K562 (cell line): ENCODE measurements around the gene FAR1. TPM values are rescaled to one million over a fixed set of nuclear protein-coding genes. Genes with fewer than 3 reads are reported as not detected.
A peak's percentile ranks its signal among the peaks of the same experiment; 100 is the strongest.

Source experiments
- ATAC-seq: fragments of 200-7000 bp; cut with Tn5 transposase; 3 replicates; pipeline ENCODE4 v1.9.1; 2020; ENCODE audit warnings: moderate library complexity
- BruUV-seq: library from RNA; stranded (reverse); fragments of 400-500 nt; replicated peaks from 2 replicates; lab custom pipeline; 2021; lab: Mats Ljungman, UMichigan
- CTCF ChIA-PET: fragments of 300-600 bp; formaldehyde crosslinking; extraction: SDS; loops from one replicate; lab custom pipeline; 2021; ENCODE audit warnings: low intra/inter-chr PET ratio; lab: Yijun Ruan, JAX
- POLR2A ChIA-PET: fragments of 300-600, 350-650 bp; sonication (Branson Sonifier 250); formaldehyde crosslinking; extraction: SDS; loops from one replicate; lab custom pipeline; 2021; ENCODE audit warnings: antibody characterized with exemption, inconsistent platforms; lab: Yijun Ruan, JAX
- DNase-seq, 4 experiments: peaks; one replicate each; pipeline versions ENCODE4 v3.0.0 to v3.0.0-alpha.2; 2011 to 2018; ENCODE audit warnings: low spot score in 3 of 4, mixed read lengths in 3 of 4; ENCODE audit errors: extremely low read depth in 1 of 4
- FAIRE-seq: peaks from 2 replicates; lab custom pipeline; 2011; peaks lifted over from hg19 to GRCh38; lab: Jason Lieb, UNC
- H2AFZ ChIP-seq: 2 replicates; pipeline ENCODE4 v1.6.0; 2011; ENCODE audit warnings: low read depth, low read length, control low read depth, inconsistent platforms
- H3K27ac ChIP-seq: fragments of 200-600 bp; 3 replicates; pipeline ENCODE4 v1.8.0; 2011; ENCODE audit warnings: low read depth, mild to moderate bottlenecking, control low read depth, inconsistent platforms, low read length, moderate library complexity, mixed read lengths; ENCODE audit errors: extremely low read depth
- H3K27me3 ChIP-seq, 2 experiments: fragments of 300-600 bp in 1 of 2; 2 replicates in 1 of 2; 3 replicates in 1 of 2; pipeline versions ENCODE4 v1.6.0 to v1.8.0; 2011; ENCODE audit warnings: inconsistent platforms in 2 of 2, low read length in 2 of 2, mild to moderate bottlenecking in 1 of 2, mixed read lengths in 1 of 2, moderate library complexity in 1 of 2; ENCODE audit not compliant: control insufficient read depth in 2 of 2, insufficient read depth in 2 of 2
- H3K36me3 ChIP-seq: fragments of 300-600 bp; 3 replicates; pipeline ENCODE4 v1.8.0; 2011; ENCODE audit warnings: mild to moderate bottlenecking, low read length, inconsistent platforms; ENCODE audit not compliant: control insufficient read depth, insufficient read depth
- H3K4me1 ChIP-seq, 2 experiments: fragments of 200-600 bp in 1 of 2; replicated peaks in 1 of 2; 2 replicates in 1 of 2; 3 replicates in 1 of 2; pipeline versions ENCODE4 v1.5.1 to v1.8.0; 2011; ENCODE audit warnings: inconsistent platforms in 2 of 2, low read length in 2 of 2, mild to moderate bottlenecking in 1 of 2, mixed read lengths in 1 of 2, moderate library complexity in 1 of 2; ENCODE audit not compliant: control insufficient read depth in 2 of 2, insufficient read depth in 2 of 2
- H3K4me2 ChIP-seq: 2 replicates; pipeline ENCODE4 v1.6.1; 2011; ENCODE audit warnings: low read length, control low read depth, inconsistent platforms, mixed read lengths; ENCODE audit not compliant: insufficient read depth
- H3K4me3 ChIP-seq: fragments of 200-600 bp; sonication (generic), shearing (Covaris generic); 2 replicates; pipeline ENCODE4 v1.5.1; 2016; ENCODE audit warnings: control low read depth, inconsistent platforms
- H3K79me2 ChIP-seq: fragments of 200-600 bp; 3 replicates; pipeline ENCODE4 v1.8.0; 2011; ENCODE audit warnings: low read length, inconsistent platforms; ENCODE audit not compliant: control insufficient read depth, insufficient read depth
- H3K9ac ChIP-seq, 2 experiments: 2 replicates each; pipeline versions ENCODE4 v1.6.0 to v1.6.1; 2011; ENCODE audit warnings: low read depth in 2 of 2, low read length in 2 of 2, control low read depth in 1 of 2, inconsistent platforms in 1 of 2, mild to moderate bottlenecking in 1 of 2, mixed read lengths in 1 of 2; ENCODE audit not compliant: insufficient read depth in 1 of 2
- H3K9me1 ChIP-seq: one replicate; pipeline ENCODE4 v1.6.0; 2011; ENCODE audit warnings: inconsistent platforms, mild to moderate bottlenecking, low read length, moderate library complexity; ENCODE audit not compliant: control insufficient read depth, insufficient read depth
- H3K9me3 ChIP-seq: replicated peaks from 2 replicates; pipeline ENCODE4 v1.5.1; 2011; ENCODE audit warnings: low read depth, low read length, inconsistent platforms; ENCODE audit not compliant: control insufficient read depth, insufficient read depth
- H4K20me1 ChIP-seq: replicated peaks from 2 replicates; pipeline ENCODE4 v1.6.1; 2011; ENCODE audit warnings: low read length, inconsistent platforms, mixed read lengths; ENCODE audit not compliant: control insufficient read depth, insufficient read depth
- ASH1L ChIP-seq: fragments of 450-650 bp; IDR thresholded peaks from 2 replicates; pipeline ENCODE4 v1.6.1; 2018; ENCODE audit warnings: borderline replicate concordance, mild to moderate bottlenecking, low read depth; ENCODE audit not compliant: partially characterized antibody
- CEBPG ChIP-seq, 3 experiments: fragments of 200-800 bp in 1 of 3; sonication (Bioruptor generic) in 1 of 3; sonication (generic) in 1 of 3; formaldehyde crosslinking in 1 of 3; IDR thresholded peaks in 2 of 3; conservative IDR thresholded peaks in 1 of 3; 2 replicates each; pipeline versions ENCODE4 v1.6.1 to v1.8.0; 2016 to 2022; ENCODE audit warnings: missing compliant biosample characterization in 2 of 3, missing genetic modification characterization in 2 of 3, mild to moderate bottlenecking in 1 of 3, missing genetic modification reagents in 1 of 3
- KLF16 ChIP-seq: IDR thresholded peaks from 2 replicates; pipeline ENCODE4 v1.6.1; 2016; ENCODE audit warnings: antibody characterized with exemption
- NFIC ChIP-seq: fragments of 450-650 bp; IDR thresholded peaks from 2 replicates; pipeline ENCODE4 v1.6.1; 2017; ENCODE audit warnings: mild to moderate bottlenecking, inconsistent platforms
- PTBP1 ChIP-seq: fragments of 200-400 bp; formaldehyde crosslinking; IDR thresholded peaks from 2 replicates; pipeline ENCODE4 v1.6.1; 2017; ENCODE audit warnings: low read depth, low read length
- SMAD4 ChIP-seq: fragments of 250-450 bp; sonication (Bioruptor Pico); conservative IDR thresholded peaks from 2 replicates; pipeline ENCODE4 v1.8.0; 2021; ENCODE audit warnings: inconsistent platforms, mild to moderate bottlenecking, moderate library complexity
- ZNF77 ChIP-seq: fragments of 250-450 bp; sonication (Bioruptor Pico); IDR thresholded peaks from 2 replicates; pipeline ENCODE4 v1.5.0; 2020
- WGBS: fragments of 100-300 bp; shearing (Covaris generic); methylation state at CpG from one replicate; pipeline ENCODE4 v1.1.6; 2016; ENCODE audit warnings: low coverage, mixed read lengths; ENCODE audit not compliant: insufficient coverage; ENCODE audit errors: missing lambda C conversion rate; 5-methylcytosine and 5-hydroxymethylcytosine counted together
- in situ Hi-C: fragments of 300-500 bp; cut with MboI; formaldehyde crosslinking; loops from 4 replicates; pipeline ENCODE4 v1.15.0; 2018; ENCODE audit warnings: inconsistent platforms, mixed read lengths
- intact Hi-C: fragments of 100-400 bp; cut with micrococcal nuclease; formaldehyde crosslinking; loops from 2 replicates; pipeline ENCODE4 v1.14.2; 2022
- polyA plus RNA-seq, 8 experiments: library from polyadenylated mRNA; depleted of rRNA in 4 of 8; stranded (reverse) in 5 of 8; unstranded in 3 of 8; fragments of >200 nt; fragmentation: Nextera tagmentation in 2 of 8; fragmentation: Illumina TruSeq in 1 of 8; extraction: Ambion mirVana in 2 of 8; extraction: Trizol in 1 of 8; gene quantifications; 2 replicates each; pipeline versions ENCODE4 v1.2.1 to v1.2.3, GENCODE V29; 2011 to 2014; ENCODE audit warnings: inconsistent platforms in 1 of 8, missing spikeins in 1 of 8
- total RNA-seq, 7 experiments: library from RNA; depleted of rRNA in 6 of 7; stranded (reverse); fragments of >200 nt in 6 of 7; fragmentation: Illumina TruSeq in 2 of 7; extraction: Trizol in 2 of 7; gene quantifications; 2 replicates each; pipeline versions ENCODE4 v1.2.1 to v1.2.3, GENCODE V29; 2011 to 2021; ENCODE audit warnings: low replicate concordance in 1 of 7
- TF ChIP-seq, protein P1 (sequence below): sonication (generic); IDR thresholded peaks from 2 replicates; pipeline ENCODE4 v1.6.1; 2016

FAR1 gene
- total and polyA plus RNA-seq, 9 of the 15 experiments (the other 6 are each of a cell fraction or from before 2014, with no cell fraction given) = 17.7 to 88.2 (median 52.6) TPM

DNA sequence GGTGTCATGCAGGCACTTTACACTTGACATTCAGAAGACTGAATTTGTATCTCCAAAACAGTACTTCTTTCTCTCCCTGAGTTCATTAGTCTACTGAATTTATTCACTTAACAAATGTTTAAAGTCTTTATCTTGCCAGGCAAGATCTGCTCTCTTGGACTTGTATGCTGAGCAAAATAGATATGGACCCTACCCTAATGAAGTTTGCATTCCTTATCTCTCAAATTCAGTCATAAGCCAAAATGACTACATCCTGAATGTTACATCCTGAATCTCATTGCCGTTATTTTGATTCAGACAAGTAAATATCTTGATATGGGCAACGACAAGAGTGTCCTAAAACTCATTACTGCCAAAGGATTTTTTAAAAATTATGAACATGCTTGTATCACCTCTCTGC, 29.7 kb downstream of the FAR1 start (continued):
- peak; percentile 22; the same call in 1 of the 2 replicates for TF ChIP-seq SMAD4
- peak; percentile 70 for TF ChIP-seq NFIC
- TF ChIP-seq KLF16 = peak; percentile 81
- TF ChIP-seq, all 486 proteins: peak for 51

DNA sequence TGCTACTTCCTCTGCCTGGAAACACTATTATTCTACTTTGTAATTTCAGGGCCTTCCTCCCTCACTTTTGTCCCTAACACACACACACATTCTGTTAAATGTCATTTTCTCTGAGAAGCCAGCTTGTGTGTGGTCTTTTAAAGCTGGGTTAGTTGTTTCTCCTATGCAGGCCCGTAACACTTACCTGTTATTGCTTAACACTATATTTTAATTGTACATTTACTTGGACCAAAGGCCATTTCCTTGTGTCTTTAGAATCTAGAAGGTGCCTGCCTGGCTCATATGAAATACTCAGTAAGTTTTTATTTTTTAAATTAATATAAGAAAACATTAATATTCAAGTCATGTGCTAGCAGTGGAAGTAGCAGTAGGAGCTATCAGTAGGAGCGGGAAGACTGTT, 30.6 kb downstream of the FAR1 start:
- Histone ChIP-seq H3K9me1 (no peaks in the 10 kb centered on the region), H3K4me3 (no peak overlapping the region), H3K79me2 (peaks cover 17% of the 10 kb centered on the region), H3K9me3 (no peaks in the 10 kb centered on the region), H2AFZ (no peak overlapping the region), H3K27ac (peak overlapping the region; percentile 20; the same call in 2 of the 3 replicates), H3K36me3 (peaks cover 59% of the 10 kb centered on the region; the same call in 2 of the 3 replicates), H3K9ac (no peak overlapping the region; a peak in 1 of 4 replicates), H3K4me1 (peaks cover 14 to 26% of the 10 kb centered on the region in 2 experiments), H4K20me1 (no peaks in the 10 kb centered on the region), H3K27me3 (no peaks in the 10 kb centered on the region), H3K4me2 (0 out of 2 replicates have a peak overlapping the region, but pooled peaks have one; percentile 21)
- FAIRE-seq (no peak), ATAC-seq (peak; percentile 12; the same call in 2 of the 3 replicates), DNase-seq (no peak)
- ChIA-PET CTCF (no interaction called here), POLR2A (interaction anchor here (0.6 kb wide), 1 partner anchor 1610 kb away, joined by 3 read pairs; no protein-coding TSS in a partner anchor)
- WGBS = 39% methylated on average over 2 of the region's 2 CpGs
- intact Hi-C loops = loop anchor here (2.0 to 10.0 kb wide), 2 partner anchors 30 to 234 kb away; partner anchors contain the start of genes BTBD10 and FAR1
- TF ChIP-seq ASH1L (no peak), PTBP1 (no peak), ZNF77 (CRISPR knock-in tag) (no peak), CEBPG (CRISPR knock-in tag; IDR thresholded peaks at IDR 0.05) (no peak), CEBPG (tag; conservative IDR thresholded peaks at IDR 0.05 in 1 of 2, IDR thresholded peaks at IDR 0.05 in 1 of 2) (peak in 1 of 2 experiments; percentile 53; a peak in 2 of 4 replicates)
- TF ChIP-seq, protein P1, sequence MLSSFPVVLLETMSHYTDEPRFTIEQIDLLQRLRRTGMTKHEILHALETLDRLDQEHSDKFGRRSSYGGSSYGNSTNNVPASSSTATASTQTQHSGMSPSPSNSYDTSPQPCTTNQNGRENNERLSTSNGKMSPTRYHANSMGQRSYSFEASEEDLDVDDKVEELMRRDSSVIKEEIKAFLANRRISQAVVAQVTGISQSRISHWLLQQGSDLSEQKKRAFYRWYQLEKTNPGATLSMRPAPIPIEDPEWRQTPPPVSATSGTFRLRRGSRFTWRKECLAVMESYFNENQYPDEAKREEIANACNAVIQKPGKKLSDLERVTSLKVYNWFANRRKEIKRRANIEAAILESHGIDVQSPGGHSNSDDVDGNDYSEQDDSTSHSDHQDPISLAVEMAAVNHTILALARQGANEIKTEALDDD = no peak
- BruUV-seq = no TSS peak
- in situ Hi-C loops = no loop called here
